ENCODE data around the gene NAPG.
"Not testable (repeated sequence)": the region's sequence is repeated elsewhere in the genome, so short reads cannot be mapped to it uniquely, and the experiment has no call there.

The NAPG gene

GRCh38 chr18:10585260-10585659 lies 59.4 kb downstream of the NAPG start:
- no peak for FAIRE-seq

- no peak for FAIRE-seq
Observed at GRCh38 chr18:10588975-10589374, 63.1 kb downstream of the NAPG start.

- no peak for FAIRE-seq
Observed at GRCh38 chr18:10590412-10590811, 64.6 kb downstream of the NAPG start.

- FAIRE-seq = no peak
Observed at GRCh38 chr18:10591896-10592295, 66.1 kb downstream of the NAPG start.

- not testable (repeated sequence) for FAIRE-seq
Observed at GRCh38 chr18:10593366-10594022, 67.7 kb downstream of the NAPG start.

- not testable (repeated sequence) for FAIRE-seq
Observed at GRCh38 chr18:10595917-10596316, 70.1 kb downstream of the NAPG start.

DNA sequence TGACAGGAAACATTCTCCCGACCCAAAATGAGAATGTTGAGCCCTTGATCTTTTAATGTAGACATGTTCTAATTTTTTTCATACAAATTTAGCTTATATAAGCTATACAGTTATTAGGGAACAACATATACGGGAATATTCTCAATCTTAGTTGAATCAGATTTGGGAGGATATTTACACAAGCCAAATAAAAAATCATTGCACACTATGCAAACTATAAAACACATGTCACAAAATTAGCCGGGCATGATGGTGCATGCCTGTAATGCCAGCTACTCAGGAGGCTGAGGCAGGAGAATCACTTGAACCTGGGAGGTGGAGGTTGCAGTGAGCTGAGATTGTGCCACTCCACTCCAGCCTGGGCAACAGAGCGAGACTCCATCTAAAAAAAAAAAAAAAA lies 71.9 kb downstream of the NAPG start:
- not testable (repeated sequence) for FAIRE-seq

DNA sequence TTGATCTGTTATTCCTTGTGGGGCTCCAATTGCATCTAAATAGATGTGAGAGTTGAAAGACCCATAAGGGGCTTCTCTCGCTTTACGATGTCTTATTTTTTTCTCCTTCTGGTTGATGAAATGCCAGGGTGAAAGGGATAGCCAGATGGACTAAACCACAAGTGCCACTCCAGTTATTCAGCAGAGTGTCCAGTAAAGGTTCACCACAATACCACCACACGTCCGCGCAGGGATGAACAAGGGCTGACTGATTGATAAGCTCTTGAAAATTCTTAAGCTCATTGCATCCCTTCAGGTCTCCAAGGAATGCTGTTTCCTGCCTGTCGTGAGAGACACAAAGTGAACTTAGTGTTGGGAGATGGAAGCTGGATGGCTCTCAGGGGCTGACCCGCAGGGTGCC lies 74.9 kb downstream of the NAPG start:
- FAIRE-seq = not testable (repeated sequence)

Data from endometrium (tissue), 2 donors.